Esophagus muscularis mucosa (tissue), 3 donors: Measurements from ENCODE around the gene CDH2.

Experiments used
- EP300 ChIP-seq: sonication (generic); formaldehyde crosslinking; IDR thresholded peaks from one replicate; pipeline ENCODE4 v1.6.1; 2017; ENCODE audit warnings: antibody characterized with exemption
- TF ChIP-seq, protein P1 (sequence below), 3 experiments: fragments of 200-600 bp in 2 of 3; fragments of 450-650 bp in 1 of 3; sonication (generic) in 2 of 3; IDR thresholded peaks; one replicate each; pipeline ENCODE4 v1.5.1; 2017 to 2019; ENCODE audit warnings: antibody characterized with exemption in 3 of 3, mild to moderate bottlenecking in 2 of 3, moderate library complexity in 1 of 3

- TF ChIP-seq EP300, result no peak
- TF ChIP-seq, protein P1, sequence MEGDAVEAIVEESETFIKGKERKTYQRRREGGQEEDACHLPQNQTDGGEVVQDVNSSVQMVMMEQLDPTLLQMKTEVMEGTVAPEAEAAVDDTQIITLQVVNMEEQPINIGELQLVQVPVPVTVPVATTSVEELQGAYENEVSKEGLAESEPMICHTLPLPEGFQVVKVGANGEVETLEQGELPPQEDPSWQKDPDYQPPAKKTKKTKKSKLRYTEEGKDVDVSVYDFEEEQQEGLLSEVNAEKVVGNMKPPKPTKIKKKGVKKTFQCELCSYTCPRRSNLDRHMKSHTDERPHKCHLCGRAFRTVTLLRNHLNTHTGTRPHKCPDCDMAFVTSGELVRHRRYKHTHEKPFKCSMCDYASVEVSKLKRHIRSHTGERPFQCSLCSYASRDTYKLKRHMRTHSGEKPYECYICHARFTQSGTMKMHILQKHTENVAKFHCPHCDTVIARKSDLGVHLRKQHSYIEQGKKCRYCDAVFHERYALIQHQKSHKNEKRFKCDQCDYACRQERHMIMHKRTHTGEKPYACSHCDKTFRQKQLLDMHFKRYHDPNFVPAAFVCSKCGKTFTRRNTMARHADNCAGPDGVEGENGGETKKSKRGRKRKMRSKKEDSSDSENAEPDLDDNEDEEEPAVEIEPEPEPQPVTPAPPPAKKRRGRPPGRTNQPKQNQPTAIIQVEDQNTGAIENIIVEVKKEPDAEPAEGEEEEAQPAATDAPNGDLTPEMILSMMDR (IDR thresholded peaks at IDR 0.05), result no peak
These were observed 193.2 kb downstream of the CDH2 start for GRCh38 chr18:27983780-27984179.
